GM19351 (cell line): ENCODE data around the gene TEX51.

Experiments used
- ATAC-seq: cut with Tn5 transposase; IDR thresholded peaks from one replicate; pipeline ENCODE4 v1.9.1; 2021; ENCODE audit warnings: mild to moderate bottlenecking, moderate library complexity; ENCODE audit not compliant: unreplicated experiment

Gene TEX51

GRCh38 chr2:126913329-126913728 lies 14.6 kb downstream of the TEX51 start:
- ATAC-seq = no peak

- ATAC-seq = no peak
These were observed 15.4 kb downstream of the TEX51 start for GRCh38 chr2:126913881-126914615.

GRCh38 chr2:126914811-126915500 lies 16.3 kb downstream of the TEX51 start:
- ATAC-seq = no peak

GRCh38 chr2:126915903-126916302 lies 17.2 kb downstream of the TEX51 start:
- ATAC-seq = no peak

- no peak for ATAC-seq
These were observed 18.1 kb downstream of the TEX51 start for GRCh38 chr2:126916744-126917143.

GRCh38 chr2:126921066-126921465 lies 22.4 kb downstream of the TEX51 start:
- no peak for ATAC-seq

GRCh38 chr2:126930970-126931590 lies 32.4 kb downstream of the TEX51 start:
- ATAC-seq = no peak

GRCh38 chr2:126932529-126932928 lies 33.8 kb downstream of the TEX51 start:
- no peak for ATAC-seq

- ATAC-seq = no peak
These were observed 34.4 kb downstream of the TEX51 start for GRCh38 chr2:126932966-126933710.

- no peak for ATAC-seq
These were observed 35.0 kb downstream of the TEX51 start for GRCh38 chr2:126933711-126934091.

- ATAC-seq = no peak
These were observed 36.1 kb downstream of the TEX51 start for GRCh38 chr2:126934809-126935208.

GRCh38 chr2:126935774-126936173 lies 37.1 kb downstream of the TEX51 start:
- no peak for ATAC-seq

- ATAC-seq = no peak
These were observed 37.6 kb downstream of the TEX51 start for GRCh38 chr2:126936219-126936723.

- ATAC-seq = no peak
These were observed 41.6 kb downstream of the TEX51 start for GRCh38 chr2:126940331-126940730.

- no peak for ATAC-seq
These were observed 43.9 kb downstream of the TEX51 start for GRCh38 chr2:126942427-126943203.

GRCh38 chr2:126943612-126944348 lies 45.1 kb downstream of the TEX51 start:
- no peak for ATAC-seq

GRCh38 chr2:126945118-126945517 lies 46.4 kb downstream of the TEX51 start:
- no peak for ATAC-seq

GRCh38 chr2:126946318-126947102 lies 47.8 kb downstream of the TEX51 start:
- no peak for ATAC-seq

- no peak for ATAC-seq
These were observed 48.4 kb downstream of the TEX51 start for GRCh38 chr2:126947103-126947429.
